ENCODE results near the gene OPN3.

Gene OPN3

DNA sequence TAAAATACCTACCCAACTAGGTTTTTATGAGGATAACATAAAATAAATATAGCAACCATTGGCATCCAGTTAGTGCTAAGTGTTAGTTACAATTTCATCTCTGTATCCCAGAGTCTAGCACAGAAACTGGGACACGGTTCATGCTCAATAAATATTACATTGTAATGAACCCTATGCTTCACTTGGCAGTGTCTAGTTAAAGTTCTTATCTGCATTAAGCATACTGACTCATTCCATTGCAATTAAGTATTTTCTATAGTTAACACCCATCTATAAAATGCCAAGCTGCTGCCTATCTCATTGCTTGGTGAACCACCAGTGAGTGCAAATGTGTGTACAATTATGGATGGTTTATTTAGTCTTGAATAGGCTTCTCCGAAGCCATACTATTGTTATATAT lies 15.2 kb downstream of the OPN3 start:
- in situ Hi-C loops (cut with MboI; ENCODE audit: low sequenced_read_pairs): loop anchor here (25.0 kb wide), 1 partner anchor 387 kb away; no protein-coding TSS in a partner anchor

DNA sequence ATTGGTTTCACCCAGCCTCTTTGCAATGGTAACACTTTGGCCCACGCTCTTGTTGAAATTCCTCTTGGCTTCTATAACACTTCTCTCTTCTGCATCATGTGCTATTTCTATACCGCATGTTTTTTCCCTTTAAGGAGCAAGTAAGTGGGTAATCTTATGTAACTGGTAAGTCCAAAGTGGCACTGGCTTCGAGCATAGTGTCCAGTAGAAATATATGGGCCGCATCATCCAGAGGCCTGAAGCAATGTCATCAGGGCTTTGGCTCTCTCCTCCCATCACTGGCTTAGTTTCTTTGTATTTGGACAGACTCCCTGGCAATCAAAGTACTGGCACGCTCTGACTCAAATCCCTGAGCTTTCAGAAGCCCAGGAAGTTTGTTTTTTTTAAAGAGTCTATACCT lies 17.5 kb downstream of the OPN3 start:
- in situ Hi-C loops (cut with MboI; ENCODE audit: low sequenced_read_pairs): loop anchor here (25.0 kb wide), 1 partner anchor 390 kb away; no protein-coding TSS in a partner anchor

DNA sequence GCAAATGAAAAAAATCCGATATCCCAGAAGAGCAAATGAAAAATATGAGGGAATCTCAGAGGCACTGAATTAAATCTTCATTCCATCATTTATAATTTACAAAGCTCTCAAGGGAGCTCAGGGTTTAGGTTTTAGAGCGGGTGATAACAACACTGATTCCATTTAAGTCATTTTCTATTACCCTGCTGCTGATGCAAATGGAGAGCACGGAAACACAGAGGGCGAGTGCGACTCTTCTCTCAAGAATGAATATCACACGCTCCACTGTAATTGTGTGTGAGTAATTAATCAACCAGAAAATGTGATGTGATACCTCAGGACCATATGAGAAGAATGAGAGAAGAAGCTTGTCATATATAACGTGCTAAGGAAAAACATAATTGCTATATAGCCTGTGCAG lies 22.7 kb downstream of the OPN3 start:
- in situ Hi-C loops (cut with MboI; ENCODE audit: low sequenced_read_pairs): loop anchor here (25.0 kb wide), 1 partner anchor 395 kb away; no protein-coding TSS in a partner anchor

DNA sequence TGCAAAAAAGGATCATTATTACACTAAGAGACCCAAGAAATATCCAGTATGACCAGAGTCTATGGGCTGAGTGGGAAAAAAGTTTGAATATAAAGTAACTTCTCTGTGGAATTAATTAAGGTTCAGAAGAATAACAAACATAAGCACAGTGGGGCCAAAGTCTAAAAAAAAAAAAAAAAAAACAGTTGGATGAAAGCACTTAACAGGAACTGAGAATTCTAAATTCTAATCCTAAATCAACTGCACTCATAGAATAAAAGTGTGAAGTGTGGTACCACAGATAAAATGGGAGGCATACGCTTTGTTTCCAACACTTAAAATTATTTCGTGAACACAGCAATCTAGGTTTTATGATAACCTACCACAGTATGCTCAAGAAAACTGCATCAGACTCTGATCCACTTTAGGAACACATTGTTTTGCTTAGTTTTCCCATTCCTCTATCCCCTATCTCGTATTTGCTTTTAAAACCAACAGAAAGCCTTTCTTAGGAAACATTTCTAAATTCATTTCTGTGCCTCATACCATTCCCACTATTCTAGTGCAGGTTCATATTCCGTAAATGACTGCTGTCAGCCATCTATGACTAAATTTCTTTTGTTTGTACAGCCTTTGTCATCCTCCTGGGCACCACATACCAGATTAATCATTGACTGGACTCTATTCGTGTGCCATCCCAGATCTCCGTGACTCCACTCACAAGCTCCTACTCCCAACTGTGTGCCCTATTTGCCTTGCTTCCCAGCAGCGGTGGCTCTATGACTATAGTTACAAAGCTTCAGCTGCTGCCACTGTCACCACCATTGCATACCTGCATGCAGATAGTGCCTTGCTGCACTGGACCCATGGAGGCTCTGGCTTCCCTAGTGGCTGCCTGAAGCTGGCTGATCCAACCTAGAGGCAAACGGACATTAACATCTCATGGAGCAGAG lies 24.9 kb downstream of the OPN3 start:
- in situ Hi-C loops (cut with MboI; ENCODE audit: low sequenced_read_pairs): loop anchor here (25.0 kb wide), 1 partner anchor 397 kb away; no protein-coding TSS in a partner anchor

DNA sequence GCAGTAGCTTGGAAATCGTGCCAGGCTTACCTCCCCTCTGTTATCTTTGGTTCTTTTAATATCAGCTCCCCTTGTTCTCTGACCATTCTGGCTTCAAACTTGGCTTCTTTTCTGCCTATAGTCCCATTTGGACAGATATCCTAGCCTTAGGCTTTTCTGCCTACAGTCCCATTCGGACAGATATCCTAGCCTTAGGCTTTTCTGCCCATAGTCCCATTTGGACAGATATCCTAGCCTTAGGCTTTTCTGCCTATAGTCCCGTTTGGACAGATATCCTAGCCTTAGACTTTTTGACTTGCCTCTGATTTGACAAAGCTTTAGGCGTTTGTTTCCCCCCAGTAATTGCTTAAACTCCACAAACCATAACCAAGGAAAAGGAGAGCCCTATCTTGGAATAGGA lies 25.6 kb downstream of the OPN3 start:
- in situ Hi-C loops (cut with MboI; ENCODE audit: low sequenced_read_pairs): loop anchor here (25.0 kb wide), 1 partner anchor 398 kb away; no protein-coding TSS in a partner anchor

DNA sequence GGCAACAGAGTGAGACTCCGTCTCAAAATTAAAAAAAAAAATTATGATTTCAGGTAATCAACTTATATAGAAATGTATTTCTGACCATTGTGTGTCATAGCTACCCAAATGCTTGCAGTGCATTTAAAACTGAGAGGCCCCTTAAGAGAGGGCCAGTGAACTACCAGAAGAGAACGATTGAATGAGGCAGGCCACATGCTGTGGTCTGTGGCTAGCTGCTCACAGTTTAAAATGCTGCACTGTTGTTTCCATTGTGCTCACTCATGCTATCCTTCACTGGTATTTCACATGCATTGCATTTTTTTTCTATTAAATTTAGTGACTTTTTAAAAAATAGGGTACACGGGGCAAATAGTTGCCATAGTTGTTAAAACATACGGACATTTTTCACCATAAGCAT lies 26.0 kb downstream of the OPN3 start:
- in situ Hi-C loops (cut with MboI; ENCODE audit: low sequenced_read_pairs): loop anchor here (25.0 kb wide), 1 partner anchor 398 kb away; no protein-coding TSS in a partner anchor

DNA sequence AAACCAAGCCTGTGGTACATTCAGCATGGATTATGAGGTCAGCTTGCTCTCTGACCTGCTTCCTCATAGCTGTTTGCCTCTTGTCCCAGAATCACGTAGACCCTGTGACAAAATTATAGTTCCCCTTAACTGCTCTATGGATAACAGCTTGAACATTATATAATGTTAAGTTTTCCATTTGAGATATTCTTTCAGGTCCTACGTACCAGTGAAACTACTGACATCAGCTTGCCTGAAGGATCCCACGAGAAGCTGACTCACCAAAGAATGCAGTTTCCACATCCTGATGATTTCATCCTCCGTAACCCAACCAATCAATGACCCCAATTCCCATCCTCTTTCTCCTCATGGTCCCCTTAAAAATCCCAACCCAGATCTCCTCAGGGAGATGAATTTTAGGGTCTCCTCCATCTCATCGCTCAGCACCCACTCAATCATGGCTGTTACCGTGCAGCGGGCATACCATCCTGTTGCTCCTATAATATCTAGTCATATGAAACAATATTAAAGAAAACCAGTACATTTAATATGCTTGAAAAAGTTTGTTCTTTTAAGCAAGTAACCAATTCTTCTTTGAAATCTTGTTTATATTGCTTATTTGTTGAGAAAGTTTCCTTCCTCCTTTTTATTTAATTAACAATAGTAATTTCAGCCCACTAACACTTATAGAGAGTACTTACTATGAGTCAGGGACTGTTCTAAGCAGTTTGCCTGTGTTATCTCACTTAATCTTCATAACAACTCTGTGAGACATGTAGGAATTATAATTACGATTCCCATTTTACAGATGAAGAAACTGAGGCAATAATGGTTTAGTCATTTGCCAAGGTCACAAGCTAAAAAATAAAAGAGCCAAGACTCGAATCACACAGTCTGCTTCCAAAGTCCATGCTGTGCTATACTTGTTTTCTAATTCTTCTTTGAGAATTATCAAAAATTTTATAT lies 27.4 kb downstream of the OPN3 start:
- in situ Hi-C loops (cut with MboI; ENCODE audit: low sequenced_read_pairs): loop anchor here (25.0 kb wide), 1 partner anchor 399 kb away; no protein-coding TSS in a partner anchor

DNA sequence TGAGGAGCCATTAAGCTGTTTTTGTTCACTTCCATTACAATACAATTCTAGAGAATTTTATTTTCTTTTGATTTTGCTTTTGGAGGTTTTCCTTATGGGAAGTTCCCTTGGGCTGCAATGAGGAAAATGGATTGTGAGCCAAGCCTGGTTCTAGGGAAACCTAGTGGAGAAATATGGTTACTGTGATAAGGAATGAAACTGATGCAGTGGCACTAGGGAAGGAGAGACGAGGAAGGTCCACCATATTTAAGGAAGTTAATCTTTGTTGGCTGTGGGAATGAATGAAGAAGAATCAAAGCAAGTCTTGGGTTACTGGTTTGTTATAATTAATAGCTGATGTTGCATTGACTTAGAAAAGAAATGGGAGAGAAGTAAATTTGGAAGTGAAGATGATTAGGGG lies 28.4 kb downstream of the OPN3 start:
- in situ Hi-C loops (cut with MboI; ENCODE audit: low sequenced_read_pairs): loop anchor here (25.0 kb wide), 1 partner anchor 401 kb away; no protein-coding TSS in a partner anchor

DNA sequence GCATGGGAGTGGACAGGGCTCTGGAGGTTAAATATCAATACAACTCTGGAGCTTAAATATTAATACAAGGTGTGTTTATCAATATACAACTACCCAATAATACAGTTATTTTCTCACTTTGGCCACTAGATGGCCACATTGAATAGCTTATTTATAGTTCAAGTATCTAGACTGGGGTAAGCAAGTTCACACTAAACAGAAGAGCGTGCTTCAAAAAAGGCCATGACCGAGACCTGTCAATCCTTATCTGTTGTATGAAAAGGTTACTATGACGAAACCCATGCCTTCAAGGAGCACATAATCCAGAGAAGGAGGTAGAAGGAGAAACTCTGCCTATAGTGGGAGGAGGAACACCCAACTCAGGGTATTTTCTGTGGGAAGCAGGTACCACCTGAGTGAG lies 29.1 kb downstream of the OPN3 start:
- in situ Hi-C loops (cut with MboI; ENCODE audit: low sequenced_read_pairs): loop anchor here (25.0 kb wide), 1 partner anchor 401 kb away; no protein-coding TSS in a partner anchor

DNA sequence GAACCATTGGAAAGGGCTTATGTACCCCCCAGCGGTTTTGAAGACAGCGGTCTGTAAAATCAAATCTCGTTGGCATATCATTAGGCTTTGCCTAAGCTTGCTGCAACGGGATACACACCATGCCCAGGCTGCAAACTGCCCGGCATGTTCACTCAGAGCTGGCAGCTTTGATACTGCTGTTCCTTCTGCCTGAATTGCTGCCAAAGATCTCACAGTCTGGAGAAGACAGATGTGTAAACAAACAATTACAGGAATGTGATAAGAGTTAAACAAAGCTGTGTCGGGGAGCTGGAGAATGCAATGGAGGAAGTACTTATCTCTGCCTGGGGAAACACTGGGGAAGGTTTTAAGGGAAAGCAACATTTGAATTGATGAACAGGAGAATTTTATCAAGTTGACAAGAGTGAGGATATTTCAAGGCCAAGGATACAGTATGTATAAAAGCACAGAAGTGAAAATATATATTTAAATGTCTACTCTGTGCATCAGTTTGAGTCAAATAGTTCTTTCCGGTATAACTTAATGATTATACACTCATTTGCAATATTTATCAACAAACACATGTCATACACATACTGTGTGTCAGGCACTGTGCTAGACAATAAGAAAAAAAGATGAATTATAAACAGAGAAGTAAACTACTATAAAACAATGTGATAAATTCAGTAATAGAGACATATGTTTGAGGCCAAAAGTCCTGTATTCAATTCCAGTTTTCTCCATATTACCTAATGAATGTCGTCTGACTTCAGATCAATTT lies 29.9 kb downstream of the OPN3 start:
- in situ Hi-C loops (cut with MboI; ENCODE audit: low sequenced_read_pairs): loop anchor here (25.0 kb wide), 1 partner anchor 402 kb away; no protein-coding TSS in a partner anchor

DNA sequence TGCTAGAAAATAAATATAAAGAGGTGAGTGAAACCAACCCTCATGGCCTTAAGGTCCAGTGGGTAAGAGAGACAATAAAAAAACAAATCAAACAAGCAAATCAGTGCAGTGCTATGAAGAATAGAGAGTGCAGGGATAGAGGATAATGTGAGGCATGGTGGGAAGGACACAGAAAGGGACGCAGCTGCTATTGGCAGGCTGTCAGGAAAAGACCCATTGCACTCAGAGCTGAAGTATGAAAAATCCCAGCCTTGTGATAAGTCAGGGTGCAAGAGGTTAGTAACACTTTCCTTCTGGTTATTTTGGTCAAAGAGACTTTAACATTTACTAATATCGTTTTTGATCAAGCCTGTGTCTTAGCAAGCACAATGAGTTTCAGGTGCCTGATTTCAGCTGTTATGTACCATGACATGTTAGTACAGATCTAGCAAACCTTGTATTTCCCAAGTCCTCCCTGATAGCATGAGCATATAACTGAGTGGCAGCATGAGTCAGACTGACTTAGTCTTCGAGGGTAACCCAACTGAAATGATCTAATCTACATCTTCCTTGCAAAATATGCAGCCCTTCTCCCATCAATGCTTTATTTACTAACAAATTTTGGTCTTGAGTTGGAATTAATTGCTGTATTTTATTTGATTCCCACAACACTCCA lies 31.7 kb downstream of the OPN3 start:
- in situ Hi-C loops (cut with MboI; ENCODE audit: low sequenced_read_pairs): loop anchor here (25.0 kb wide), 1 partner anchor 404 kb away; no protein-coding TSS in a partner anchor

DNA sequence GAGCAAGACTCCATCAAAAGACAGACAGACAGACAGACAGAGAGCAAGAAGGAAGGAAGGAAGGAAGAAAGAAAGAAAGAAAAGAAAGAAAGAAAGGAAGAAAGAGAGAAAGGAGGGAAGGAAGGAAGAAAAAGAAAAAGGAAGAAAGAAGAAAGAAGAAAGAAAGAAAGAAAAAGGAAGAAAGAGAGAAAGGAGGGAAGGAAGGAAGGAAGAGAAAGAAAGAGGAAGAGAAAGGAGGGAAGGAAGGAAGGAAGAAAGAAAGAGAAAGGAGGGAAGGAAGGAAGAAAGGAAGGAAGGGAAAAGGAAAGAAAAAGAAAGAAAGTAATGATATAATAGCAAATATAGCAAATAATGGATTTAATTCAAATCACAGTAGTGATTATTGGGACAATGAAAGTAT lies 32.7 kb downstream of the OPN3 start:
- in situ Hi-C loops (cut with MboI; ENCODE audit: low sequenced_read_pairs): loop anchor here (25.0 kb wide), 1 partner anchor 405 kb away; no protein-coding TSS in a partner anchor

DNA sequence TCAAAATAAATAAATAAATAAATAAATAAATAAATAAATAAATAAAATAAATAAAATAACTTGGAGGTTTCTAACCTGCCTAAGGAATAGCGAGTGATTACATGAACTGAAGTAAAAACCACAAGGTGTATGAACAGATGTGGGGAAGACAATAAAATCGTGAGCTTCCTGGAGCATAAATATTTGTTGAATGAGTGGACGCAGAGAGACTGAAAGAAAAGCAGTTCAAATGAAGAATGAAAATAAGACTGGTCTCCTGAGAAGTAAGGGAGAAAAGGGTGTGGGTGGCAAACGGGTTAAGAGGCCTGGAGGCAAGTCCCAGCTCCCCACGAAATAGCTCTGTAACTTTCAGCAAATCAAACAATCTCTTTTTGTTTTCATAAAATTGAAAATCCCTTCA lies 33.6 kb downstream of the OPN3 start:
- in situ Hi-C loops (cut with MboI; ENCODE audit: low sequenced_read_pairs): loop anchor here (25.0 kb wide), 1 partner anchor 406 kb away; no protein-coding TSS in a partner anchor

DNA sequence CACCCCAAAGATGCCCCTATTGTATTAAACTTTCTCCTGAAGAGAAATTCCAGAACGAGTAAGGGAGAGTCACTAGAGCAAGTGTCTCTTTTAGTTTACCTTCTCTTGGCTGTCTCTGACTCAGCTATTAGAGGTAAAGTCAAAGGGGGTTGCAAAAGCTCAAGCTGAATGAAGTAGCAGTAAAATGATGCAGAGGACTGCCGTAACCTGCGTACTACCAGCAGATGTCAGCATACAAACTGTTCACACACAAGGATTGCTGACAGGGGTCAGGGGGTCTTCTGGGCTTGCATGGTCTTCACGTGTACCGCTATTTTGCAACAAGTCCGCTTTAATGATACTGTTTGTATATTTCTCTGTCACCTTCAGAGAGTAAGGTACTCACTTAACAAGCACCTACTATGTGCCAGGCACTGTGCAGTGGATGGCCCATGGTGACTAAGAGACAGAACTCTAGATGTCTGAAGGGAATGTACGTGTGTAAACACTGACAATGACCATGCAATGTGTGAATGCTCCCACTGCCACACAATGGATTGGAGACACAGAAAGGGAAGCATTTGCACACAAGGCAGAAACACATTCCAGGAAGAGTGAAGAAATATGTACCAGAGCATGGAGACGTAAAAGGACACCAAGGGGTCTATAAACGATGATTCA lies 34.9 kb downstream of the OPN3 start:
- in situ Hi-C loops (cut with MboI; ENCODE audit: low sequenced_read_pairs): loop anchor here (25.0 kb wide), 1 partner anchor 407 kb away; no protein-coding TSS in a partner anchor

DNA sequence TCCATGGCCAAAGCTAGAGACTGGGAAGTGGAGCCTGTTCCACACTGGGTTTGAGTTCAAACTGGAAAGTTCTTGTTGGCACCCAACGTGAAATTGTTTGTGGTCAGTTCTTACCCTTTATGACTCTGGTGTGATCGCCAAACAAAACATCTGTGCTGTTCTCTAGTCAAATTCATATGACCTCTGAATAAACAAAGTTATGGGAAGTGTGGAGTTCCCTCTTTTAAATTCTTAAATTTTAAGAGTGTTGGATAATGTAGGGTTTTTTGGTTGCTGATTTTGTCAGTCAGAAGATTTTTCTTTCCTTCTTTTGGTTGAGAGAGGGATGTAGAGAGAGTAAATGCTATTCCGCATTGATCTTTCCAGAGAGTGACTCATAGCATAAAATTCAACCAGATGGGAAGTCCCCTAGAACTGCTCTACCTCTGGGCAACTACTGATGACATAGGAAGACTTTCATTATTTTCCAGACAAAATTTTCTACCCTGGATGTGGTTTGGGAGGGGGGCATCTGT lies 36.4 kb downstream of the OPN3 start:
- in situ Hi-C loops (cut with MboI; ENCODE audit: low sequenced_read_pairs): loop anchor here (25.0 kb wide), 1 partner anchor 409 kb away; no protein-coding TSS in a partner anchor

DNA sequence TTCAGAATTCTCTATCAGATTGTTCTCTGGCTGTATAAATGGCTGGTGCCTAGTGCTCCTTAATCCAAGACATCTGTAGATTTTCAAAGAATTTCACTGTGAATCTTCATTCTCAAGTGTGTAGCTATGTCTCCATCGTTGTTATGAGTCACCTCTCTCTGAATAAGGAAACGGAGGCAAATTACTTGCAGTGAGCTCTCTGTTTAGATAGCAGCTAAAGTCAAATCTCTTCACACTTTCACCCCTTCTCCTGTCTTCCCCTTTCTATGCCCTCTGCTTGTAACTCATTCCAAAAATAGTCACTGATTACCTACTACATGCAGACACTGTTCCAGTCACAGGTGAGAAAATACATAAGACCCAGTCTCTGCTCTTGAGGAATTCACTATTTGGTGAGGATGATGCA lies 39.7 kb downstream of the OPN3 start:
- in situ Hi-C loops (cut with MboI; ENCODE audit: low sequenced_read_pairs): loop anchor here (25.0 kb wide), 1 partner anchor 412 kb away; no protein-coding TSS in a partner anchor

DNA sequence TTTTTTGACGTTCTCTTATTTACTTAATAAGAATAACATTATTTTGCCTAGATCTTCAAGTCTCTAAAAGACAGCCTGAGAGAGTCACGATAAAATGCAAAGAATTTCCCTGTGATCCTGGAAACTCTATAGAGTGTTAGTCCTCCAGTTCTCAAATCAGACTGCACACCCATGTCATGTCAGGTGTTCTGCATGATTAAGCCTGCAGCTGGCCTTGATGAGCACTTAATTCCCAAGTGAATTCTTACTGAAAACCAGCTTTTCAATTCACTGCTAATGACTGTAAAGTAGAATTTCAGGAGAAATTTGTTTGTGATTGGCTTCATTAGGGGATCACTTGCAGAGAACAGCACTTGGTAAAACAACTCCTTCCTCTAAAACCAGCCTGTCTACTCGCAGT lies 41.9 kb downstream of the OPN3 start:
- in situ Hi-C loops (cut with MboI; ENCODE audit: low sequenced_read_pairs): no loop called here

DNA sequence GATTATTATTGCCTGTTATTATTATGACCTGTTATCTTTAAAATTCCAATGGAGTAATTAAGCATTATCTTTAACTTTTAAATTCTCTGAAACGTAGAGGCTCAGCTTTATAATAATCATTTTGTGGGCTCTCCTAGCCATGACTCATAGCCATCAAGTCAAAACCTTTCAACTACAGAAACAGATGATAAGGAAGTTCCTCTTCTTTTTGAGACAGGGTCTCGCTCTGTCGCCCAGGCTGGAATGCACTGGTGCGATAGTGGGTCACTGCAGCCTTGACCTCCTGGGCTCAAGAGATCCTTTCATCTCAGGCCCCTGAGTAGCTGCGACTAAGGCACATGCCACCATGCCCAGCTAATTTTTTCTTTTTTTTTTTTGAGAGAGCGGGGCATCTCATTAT lies 43.5 kb downstream of the OPN3 start:
- in situ Hi-C loops (cut with MboI; ENCODE audit: low sequenced_read_pairs): no loop called here
